Stimulated activated CD8-positive, alpha-beta memory T cell treated with anti-CD3 and anti-CD28 coated beads, Interleukin-7, amount 100 ng/mL, for 1 hour (primary cell): ENCODE measurements around the gene EMSY.
"Not testable (repeated sequence)": the region's sequence is repeated elsewhere in the genome, so short reads cannot be mapped to it uniquely, and the experiment has no call there.

Experiments used
- DNase-seq, 2 donors: peaks; one replicate each; pipeline ENCODE4 v3.0.0-alpha.2; 2020; ENCODE audit warnings: low read depth in 2 of 2

The EMSY gene

DNA sequence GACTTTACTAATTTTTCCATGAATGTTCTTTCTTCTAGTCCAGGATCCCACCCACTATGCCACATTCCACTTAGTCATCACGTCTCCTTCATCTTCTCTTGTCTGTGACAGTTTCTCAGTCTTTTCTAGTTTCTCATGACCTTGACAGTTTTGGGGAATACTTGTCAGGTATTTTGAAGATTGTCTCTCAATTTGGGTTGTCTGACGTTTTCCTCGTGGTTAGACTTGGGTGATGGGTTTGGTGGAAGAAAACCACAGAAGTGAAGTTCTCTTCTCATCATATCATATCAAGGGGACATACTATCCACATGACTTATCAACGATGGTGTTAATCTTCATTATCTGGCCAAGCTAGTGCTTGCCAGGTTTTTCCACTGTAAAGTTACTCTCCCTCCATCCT lies 123.3 kb downstream of the EMSY start:
- no peak for DNase-seq

DNA sequence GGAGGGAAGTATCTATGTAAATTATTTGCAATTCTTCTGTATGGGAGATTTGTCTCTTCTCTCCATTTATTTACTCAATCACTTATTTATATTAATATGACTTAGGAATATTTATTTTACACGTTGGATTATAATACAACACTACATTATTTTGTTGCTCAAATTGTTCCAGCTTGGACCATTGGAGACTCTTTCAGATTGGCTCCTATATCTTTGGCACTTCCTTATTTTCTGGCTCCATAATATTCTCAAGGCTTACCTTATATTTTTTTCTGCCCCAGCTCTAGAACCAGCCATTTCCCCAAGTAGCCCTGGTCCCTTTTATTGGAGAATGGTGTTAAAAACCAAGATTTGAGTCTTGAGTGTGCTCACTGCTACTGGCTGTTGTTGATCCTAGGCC lies 123.8 kb downstream of the EMSY start:
- DNase-seq: no peak

DNA sequence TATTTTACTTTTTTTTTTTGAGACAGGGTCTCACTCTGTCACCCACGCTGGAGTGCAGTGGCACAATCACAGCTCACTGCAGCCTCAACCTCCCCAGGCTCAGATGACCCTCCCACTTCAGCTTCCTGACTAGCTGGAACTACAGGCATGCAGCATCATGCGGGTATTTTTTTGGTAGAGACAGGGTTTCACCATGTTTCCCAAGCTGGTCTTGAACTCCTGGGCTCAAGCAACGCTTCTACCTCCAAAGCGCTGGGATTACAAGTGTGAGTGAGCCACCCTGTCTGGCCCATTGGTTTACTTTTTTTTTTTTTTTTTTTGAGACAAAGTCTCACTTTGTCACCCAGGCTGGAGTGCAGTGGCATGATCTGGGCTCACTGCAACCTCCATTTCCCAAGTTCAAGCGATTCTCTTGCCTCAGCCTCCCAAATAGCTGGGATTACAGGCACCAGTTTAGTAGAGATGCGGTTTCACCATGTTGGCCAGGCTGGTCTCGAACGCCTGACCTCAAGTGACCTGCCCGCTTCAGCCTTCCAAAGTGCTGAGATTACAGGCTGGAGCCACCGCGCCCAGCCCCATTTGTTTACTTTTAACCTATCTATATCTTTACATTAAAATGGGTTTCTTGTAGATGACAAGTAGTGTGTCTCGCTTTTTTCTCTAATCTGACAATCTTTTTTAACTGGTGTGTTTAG lies 127.5 kb downstream of the EMSY start:
- DNase-seq: not testable (repeated sequence)

DNA sequence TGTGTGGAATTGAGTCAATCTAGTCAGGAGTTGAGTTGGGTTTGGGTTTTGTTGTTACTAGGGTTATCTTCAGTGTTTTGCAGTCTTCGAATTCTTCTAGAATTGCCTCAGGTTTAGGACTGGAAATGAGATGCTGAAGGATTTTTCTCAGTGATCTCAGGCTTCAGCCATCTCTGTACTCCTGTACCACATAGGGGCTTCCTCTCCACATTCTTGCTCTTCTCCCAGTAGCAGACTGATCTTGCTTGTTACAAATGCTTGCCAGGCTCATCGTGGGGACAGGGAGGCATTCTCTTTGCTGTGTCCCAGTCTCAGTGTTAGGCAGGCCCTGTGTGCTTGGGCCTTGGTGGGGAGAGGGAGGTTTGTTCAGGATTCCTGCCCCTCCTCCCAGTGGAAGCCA lies 129.6 kb downstream of the EMSY start:
- no peak for DNase-seq

DNA sequence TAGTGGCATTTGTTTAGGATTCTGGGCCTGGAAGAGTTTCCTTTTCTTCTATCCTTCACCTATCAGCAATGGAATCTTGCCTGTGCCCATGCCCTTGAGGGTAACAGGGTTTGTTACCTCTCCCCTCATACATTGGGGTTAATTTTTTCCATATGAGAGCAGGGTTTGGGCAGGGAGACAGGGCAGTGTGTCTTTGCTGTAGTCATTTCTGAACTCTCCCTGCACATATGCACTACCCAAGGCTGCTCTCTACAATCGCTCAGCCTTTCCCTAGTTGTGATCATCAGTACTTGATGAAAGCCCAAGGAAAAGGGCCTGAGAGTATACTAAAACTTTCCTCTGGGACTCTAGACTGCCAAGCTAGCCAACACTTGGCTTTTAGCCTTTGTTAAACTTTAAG lies 130.1 kb downstream of the EMSY start:
- DNase-seq: no peak

DNA sequence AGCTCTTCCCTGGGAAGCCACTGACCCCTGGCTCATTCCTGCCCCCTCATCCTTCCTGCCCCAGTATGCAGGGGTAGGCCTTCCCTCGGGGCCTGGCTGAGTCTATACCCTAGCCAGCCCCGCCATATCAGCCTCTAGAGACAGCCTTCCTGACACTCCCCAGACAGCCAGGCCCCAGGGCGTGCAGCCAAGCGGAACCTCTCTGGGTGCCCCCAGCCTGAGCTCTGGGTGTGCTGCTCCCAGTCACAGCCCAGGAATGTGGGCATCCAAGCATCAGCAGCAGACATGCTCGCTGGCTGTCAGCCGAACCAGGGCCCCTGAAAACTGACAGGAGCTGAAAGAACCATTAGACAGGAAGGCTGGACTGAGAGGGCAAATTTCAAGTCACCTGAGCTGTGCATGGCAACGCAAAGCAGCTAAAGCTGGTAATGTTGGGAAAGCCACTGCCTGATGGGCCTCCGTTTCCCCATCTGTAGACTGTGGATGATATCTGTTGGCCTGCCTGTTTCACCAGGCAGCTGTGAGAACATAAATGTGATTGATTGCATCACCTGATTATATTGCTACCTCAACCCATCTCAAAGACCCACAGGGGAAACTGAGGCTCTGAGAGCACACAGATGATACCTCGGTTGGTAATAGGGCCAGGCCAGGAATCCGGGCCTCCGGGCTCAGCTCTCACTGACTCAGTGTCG lies 132.6 kb downstream of the EMSY start:
- no peak for DNase-seq

DNA sequence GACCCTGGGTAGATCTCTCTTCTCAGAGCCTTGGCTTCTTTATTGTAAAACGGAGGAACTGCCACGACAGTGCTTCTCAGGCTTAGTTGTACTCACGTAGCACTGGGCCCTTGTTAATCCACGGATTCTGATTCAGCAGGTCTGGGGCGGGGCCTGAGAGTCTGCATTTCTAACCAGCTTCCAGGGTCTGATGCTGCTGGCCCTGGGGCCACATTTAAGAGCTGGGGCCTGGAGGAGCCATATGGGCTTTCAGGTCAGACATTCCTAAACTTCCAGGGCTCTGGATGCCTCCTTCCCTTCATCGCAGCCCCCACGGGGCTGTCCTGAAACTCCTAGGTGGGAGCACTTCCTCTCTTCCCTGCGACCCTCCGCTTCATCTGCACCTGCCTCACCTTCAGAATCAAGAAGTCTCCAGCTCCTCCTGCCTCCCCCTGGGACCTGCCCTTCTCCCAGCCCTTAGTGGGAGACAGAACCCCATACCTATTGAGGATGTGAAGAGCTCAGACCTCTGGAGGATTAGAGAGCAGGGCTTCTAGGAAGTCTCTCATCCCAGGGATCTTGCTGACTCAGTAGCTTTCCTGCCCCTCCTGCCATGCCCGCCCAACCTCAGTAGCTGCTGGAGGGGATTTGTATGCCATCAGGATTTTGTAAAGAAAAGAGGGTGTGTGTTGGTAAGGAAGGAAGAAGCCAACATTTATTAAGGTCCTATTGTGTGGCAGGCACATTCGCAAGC lies 133.3 kb downstream of the EMSY start:
- no peak for DNase-seq

DNA sequence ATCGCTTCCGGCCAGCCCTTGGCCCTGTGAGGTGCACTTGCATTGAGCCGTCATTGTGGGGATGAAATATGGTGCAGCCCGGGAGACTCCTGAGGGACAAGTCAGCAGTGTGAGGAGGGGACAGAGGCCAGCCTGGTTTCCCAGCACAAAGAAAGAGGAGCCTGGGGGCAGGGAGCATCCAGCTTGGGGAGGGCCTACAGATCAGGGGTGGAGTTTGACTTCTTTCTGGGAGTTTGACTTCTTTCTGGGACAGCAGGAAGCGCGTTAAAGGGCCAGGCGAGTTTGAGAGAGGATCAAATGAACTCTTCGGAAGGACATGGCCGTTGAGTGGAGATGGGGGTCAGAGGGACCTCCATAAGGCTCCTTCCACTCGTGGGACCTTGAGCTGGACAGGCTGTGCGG lies 133.8 kb downstream of the EMSY start:
- no peak for DNase-seq

DNA sequence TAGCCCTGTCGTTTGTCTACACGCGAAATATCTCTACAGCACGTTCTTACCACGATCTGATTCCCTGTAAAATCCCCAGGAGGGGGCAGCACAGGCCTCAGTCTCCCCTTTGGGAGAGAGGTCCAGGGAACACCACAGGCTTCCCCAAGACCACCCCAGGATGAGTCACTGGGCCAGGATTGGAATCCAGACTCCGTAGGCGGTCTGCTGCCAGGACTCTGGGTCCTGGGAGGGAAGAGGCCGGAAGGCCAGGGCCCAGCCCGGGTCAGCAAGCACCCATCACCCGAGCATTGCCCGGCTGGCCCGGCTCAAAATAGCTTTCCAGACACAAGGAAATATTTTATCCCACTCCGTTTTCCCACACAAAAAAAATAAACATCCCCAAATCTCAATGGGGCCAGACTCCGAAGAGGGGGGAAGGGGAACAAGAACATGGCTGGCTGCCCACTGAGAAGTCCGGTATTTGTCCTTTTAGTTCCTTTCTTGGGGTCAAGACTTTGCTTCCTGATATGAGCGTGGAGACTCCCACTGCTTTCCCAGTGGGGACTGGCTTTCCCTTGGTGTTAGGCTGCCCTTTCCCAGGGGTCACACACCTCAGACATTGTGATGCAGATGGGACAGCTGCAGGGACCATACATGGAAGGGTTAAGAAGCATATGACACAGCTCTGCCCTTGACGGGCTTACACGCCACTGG lies 134.4 kb downstream of the EMSY start:
- no peak for DNase-seq

DNA sequence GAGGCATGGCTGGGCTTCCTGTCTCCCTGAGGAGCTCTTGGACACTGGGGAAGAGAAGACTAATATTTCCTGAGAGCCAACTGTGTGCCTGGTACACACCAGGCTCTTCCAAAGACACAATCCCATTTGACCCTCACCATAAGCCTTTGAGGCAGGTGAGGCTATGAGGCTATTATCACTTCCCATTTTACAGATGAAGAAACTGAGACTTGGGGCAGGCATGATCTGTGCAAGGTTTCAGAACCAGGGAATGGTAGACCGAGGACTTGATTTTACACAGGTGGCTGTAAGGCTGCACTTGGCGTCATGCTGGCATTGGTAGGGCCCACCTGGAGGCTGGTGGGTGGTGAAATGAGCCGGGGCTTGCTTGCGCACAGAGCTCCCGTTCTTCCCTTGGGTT lies 134.9 kb downstream of the EMSY start:
- no peak for DNase-seq

DNA sequence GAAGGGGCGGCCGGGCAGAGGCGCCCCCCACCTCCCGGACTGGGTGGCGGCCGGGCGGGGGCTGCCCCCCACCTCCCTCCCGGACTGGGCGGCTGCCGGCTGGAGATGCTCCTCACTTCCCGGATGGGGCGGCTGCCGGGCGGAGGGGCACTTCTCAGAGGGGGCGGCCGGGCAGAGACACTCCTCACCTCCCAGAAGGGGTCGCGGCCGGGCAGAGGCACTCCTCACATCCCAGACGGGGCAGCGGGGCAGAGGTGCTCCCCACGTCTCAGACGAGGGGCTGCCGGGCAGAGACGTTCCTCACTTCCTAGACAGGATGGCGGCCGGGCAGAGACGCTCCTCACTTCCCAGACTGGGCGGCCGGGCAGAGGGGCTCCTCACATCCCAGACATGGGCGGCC lies 137.7 kb downstream of the EMSY start:
- DNase-seq: not testable (repeated sequence)

DNA sequence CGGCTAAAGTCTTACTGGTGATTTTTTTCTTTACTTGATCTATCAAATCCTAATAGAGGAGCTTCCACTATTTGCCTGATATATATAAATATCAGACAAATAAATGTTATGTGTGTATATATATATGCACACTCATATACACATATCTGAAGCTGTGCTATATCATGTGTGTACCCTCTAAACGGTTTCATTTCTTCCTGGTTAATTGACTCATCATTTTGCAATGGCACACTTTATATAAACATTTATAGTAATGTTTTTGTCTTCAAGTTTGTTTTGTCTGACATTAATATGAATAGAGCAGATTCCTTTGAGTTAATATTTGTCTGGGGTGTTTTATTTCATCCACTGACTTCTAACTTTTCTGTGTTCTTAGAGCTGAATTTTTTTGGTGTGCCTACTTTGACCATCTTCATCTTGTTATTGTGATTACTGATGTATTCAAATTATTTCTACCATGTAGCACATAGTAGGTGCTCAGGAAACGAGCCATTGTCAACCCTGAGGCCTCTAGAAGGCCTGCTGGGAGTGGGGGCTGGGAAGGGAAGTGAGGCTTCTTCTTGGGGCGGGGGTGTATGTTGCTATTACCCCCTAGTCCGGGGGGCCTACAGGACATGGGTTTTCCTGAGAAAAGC lies 143.1 kb downstream of the EMSY start:
- no peak for DNase-seq

DNA sequence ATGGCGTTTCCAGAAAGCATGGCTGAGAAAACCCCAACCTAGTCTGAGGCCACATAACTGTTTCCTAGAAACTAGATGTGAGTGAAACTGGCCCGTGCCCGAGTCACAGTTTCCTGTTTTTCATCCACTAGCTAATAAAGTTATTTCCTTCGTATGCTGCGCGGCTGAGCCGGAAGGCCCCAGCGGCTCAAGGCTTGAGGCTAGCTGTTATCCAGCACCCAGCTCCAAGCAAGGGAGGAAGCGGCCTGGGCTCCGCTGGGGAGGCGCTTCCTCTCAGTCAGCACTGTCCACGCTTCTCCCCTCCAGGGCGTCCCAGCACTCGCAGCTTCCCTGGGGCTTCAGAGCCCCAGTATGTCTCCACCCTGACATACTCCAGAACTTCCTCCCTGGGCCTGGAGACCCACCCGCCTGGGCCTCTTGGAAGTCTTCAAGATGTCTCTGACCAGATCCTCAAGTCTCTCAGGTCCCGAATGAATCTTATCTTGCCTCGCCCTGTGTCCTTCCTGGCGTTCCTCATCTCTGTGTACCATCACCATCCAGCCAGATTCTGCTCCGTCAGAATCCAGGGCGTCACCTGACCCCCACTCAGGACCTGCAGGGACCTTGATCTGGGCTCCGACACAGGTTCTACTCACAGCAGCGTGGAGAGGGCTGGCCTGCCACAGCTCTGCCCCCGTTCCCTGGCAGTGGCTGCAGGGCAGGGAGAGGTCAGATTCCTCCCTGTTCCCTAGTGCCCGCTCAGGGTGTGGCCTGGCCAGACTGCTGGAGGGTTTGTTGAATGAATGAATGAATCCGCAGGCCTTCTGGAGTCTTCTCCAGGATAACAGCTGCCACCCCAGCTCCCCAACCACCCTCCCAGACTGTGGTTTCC lies 143.9 kb downstream of the EMSY start:
- no peak for DNase-seq

DNA sequence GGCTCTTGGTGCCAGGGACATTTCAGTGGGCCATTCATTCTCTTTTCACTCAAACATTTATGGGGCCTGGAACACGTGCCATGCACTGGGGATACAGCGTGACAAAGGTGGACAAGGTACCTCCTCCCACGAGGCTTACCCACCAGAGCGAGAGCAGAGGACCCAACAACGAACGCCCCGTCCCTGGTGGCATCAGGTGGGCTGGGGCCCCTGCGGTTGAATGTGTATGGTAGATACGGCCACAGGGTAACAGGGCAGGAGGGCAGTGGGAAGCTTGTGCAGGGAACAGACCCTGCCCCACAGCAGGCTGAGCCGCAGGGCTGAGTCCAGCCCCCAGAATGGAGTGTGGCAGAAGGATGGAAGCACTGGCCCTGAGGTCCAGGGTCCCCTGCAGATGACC lies 144.7 kb downstream of the EMSY start:
- DNase-seq: no peak

DNA sequence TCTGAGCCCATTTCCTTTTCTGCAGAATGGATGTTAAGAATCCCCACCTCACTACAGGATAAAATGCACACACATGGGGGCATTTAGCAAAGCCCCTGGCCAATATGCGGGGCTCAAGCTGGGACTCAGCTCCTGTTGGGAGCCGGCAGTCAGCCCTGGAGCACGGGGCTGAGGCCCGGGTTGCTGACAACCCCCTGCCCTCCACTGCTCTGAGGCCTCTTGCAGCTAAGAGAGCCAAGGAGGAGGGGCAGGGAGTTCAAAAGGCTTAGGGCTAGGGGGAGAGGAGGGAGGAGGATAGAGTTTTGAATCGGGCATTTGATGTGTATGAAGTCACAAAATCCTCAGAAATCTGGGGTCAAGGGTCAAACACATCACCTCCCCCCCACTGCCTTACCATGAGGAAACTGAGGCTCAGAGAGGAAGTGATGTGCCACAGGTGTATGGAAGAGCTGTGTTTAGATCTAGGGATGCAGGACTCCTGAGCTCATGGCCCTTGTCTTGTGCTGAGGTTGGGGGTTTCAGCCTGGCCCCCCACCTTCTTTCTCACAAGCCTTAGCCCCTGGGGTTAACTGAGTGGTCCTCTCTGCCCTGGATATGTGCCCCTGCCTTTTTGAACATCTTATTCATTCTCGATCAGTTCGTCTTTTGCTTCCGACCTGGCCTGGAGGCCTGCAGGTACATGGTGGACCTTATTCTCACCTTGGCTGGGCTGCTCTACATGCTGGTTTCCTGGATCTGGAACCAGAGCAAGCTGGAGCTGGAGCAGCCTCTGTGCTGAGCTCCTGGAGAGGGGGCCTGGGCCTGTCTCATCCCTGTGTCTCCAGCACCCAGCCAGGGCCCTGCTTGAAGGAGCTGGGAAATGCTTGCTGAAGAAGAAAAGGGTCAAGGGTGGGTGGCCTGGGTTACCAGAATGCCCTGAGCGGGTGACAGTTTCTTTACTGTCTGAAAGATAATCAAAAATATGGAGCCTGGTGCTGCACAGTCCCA lies 145.4 kb downstream of the EMSY start:
- DNase-seq: no peak

DNA sequence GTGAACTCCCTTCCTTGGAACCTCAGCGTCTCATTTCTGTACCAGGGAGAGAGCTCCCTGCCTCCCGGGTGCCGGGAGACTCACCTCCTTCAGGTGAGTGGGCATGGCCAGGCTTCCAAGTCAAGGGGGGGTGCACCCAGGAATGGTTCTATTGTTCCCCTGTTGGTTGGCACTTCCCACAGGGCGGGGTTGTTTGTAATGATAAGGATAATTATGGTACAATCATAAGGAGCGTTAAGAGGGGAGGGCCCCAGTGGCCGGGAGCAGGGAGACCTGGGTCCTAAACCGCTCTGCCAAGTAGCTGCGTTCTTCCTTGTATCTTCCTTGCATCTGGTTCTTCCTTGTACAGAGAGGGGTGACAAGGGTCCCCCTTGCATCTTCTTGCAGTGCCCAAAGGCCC lies 146.6 kb downstream of the EMSY start:
- DNase-seq: no peak

DNA sequence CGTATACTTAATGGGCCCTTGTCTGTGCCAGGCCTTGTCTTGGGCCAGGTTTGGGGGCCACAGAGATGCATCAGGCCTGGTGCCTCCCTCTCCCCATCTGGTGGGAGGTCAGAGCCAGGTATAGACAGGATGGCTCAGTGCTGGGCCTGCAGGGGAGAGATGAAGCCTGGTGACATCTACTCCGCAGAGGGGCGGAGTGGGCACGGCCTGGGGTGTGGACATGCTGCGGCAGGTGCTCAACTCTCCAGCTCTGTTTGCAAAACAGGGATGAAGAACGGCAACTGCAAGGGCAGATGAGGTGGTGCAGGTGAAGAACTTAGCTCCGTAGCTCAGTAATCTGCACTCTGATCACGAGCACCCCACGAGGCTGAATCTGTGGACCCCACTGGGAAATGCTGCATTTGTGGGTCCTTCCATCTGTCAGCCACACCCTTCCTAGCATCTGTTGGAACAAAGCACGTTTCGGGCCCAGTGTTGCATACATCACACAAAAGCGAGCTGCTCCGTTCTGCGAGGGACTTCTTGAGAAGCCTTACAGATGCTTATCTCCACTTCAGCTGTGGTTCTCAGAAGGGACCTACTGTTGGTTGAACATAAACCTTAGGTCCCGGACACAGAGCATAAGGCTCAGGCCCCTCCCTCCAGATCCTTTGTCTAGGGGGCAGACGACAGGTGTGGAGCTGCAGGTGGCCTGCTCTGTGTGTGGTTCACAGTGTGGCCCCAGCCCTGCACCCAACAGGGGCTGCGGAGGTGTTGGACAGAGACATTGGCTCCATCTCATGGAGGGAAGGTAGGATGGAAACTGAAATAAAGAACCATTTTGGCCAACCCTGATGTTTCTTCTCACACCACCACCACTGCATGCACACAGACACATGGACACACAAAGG lies 147.5 kb downstream of the EMSY start:
- no peak for DNase-seq

DNA sequence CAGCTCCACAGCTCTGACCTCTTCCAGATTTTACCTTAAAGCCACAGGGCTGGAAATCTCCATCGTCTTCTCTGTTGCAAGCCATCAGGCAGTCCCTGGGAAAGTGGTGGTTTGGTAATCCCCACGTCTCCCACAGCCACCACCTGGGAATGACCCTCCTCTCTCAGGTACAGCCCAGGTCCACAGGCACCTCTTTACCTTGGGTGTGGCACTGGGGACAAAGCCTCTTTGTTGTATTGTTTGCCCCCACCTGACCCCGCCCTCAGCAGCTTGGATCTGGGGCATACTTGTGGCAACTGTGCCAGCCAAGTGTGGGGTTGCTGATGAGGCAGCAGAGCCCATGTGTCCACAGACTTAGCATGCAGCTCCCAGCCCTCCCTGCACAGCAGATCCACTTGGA lies 148.1 kb downstream of the EMSY start:
- DNase-seq: no peak

DNA sequence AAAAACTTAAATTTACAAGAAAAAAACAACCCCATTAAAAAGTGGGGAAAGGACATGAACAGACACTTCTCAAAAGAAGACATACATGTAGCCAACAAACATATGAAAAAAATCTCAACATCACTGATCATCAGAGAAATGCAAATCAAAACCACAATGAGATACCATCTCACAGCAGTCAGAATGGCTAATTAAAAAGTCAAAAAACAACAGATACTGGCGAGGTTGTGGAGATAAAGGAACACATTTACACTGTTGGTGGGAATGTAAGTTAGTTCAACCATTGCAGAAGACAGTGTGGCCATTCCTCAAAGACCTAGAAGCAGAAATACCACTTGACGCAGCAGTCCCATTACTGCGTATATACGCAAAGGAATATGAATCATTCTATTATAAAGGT lies 150.3 kb downstream of the EMSY start:
- DNase-seq: not testable (repeated sequence)
